ENCODE results near the gene CACNA1C.

CACNA1C gene

DNA sequence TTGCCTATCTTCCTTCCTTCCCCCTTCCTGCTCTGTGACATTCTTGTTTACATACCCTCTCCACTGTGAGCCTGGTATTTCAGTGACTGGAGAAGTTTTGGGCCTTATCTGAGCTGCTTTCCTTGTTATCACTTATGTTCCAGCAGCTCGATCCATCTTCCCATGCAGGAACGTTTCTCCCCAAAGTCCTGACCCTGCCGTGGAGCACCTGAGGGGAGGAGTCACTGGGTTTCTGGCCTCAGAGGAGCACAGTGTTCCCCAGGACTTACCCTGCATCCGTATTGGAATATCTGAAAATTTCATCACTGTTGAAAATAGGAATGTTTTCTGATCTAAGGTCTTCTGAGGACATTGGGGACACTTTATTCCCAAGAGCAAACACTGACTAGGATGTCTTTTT, 141.8 kb downstream of the CACNA1C start:
- ATAC-seq (ENCODE audit: low read depth) (no peak), DNase-seq (ENCODE audit: low spot score) (no peak)
- H3K27ac ChIP-seq (ENCODE audit: poor library complexity, severe bottlenecking), result no peak overlapping the region
- H3K9me3 ChIP-seq (ENCODE audit: severe bottlenecking), result no peaks in the 10 kb centered on the region
- no peaks in the 10 kb centered on the region for H3K36me3 ChIP-seq (ENCODE audit: low read depth)
- TF ChIP-seq, protein P1, sequence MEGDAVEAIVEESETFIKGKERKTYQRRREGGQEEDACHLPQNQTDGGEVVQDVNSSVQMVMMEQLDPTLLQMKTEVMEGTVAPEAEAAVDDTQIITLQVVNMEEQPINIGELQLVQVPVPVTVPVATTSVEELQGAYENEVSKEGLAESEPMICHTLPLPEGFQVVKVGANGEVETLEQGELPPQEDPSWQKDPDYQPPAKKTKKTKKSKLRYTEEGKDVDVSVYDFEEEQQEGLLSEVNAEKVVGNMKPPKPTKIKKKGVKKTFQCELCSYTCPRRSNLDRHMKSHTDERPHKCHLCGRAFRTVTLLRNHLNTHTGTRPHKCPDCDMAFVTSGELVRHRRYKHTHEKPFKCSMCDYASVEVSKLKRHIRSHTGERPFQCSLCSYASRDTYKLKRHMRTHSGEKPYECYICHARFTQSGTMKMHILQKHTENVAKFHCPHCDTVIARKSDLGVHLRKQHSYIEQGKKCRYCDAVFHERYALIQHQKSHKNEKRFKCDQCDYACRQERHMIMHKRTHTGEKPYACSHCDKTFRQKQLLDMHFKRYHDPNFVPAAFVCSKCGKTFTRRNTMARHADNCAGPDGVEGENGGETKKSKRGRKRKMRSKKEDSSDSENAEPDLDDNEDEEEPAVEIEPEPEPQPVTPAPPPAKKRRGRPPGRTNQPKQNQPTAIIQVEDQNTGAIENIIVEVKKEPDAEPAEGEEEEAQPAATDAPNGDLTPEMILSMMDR (IDR thresholded peaks at IDR 0.05; ENCODE audit: poor library complexity, severe bottlenecking), result no peak
- H3K4me3 ChIP-seq (ENCODE audit: severe bottlenecking), result no peak overlapping the region
- peaks cover 6% of the 10 kb centered on the region for H3K4me1 ChIP-seq (ENCODE audit: insufficient read depth, poor library complexity, severe bottlenecking)
- peaks cover 3% of the 10 kb centered on the region for H3K27me3 ChIP-seq (ENCODE audit: insufficient read depth, poor library complexity, severe bottlenecking)

DNA sequence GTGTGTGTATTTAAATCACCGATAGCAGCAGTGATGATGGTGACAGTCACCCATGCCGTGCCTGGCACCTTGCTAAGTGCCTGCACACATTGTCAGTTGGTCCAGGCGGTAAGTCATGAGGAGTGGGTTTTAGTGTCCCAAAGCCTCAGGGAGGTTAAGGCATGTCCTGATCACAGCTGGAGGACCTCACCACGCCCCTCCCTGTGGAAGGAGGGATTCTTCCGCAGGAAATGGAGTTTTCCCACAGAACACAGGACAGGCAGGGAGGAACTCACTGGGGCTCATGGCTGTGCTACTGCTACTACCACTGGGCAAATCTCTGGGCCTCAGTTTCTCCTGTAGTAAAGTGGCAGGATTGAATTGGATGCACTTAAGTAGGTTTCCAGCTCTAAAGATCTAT, 142.3 kb downstream of the CACNA1C start:
- Histone ChIP-seq H3K9me3 (ENCODE audit: severe bottlenecking) (no peaks in the 10 kb centered on the region), H3K36me3 (ENCODE audit: low read depth) (no peaks in the 10 kb centered on the region), H3K4me1 (ENCODE audit: insufficient read depth, poor library complexity, severe bottlenecking) (peaks cover 6% of the 10 kb centered on the region), H3K4me3 (ENCODE audit: severe bottlenecking) (no peak overlapping the region), H3K27ac (ENCODE audit: poor library complexity, severe bottlenecking) (no peak overlapping the region), H3K27me3 (ENCODE audit: insufficient read depth, poor library complexity, severe bottlenecking) (peaks cover 3% of the 10 kb centered on the region)
- no peak for DNase-seq (ENCODE audit: low spot score)
- TF ChIP-seq, protein P1 (IDR thresholded peaks at IDR 0.05; ENCODE audit: poor library complexity, severe bottlenecking), result no peak
- no peak for ATAC-seq (ENCODE audit: low read depth)

DNA sequence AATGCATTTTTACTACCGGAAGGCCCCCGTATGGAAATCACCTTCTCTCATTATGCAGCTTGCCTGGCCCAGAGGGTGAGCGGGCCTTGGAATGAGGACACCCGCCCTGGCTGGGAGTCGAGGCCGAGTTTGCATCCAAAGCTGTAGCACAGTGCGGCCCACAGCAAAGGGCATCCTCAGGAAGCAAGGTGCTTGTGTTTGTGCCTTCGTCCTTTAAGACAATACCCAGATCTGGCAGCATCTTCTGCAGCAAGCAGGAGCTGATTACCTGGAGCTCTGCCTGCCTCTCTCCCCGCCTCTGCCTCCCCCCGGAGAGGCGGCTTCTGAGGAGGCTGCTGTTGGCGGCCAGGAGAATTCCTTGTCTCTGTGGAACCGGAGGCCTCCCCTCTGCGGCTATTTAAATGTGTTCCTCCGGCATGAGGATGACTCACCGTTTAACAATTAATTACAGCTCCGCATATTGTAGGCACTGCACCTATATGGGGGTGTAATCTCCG, 145.3 kb downstream of the CACNA1C start:
- Histone ChIP-seq H3K27ac (ENCODE audit: poor library complexity, severe bottlenecking) (no peak overlapping the region), H3K27me3 (ENCODE audit: insufficient read depth, poor library complexity, severe bottlenecking) (peaks cover 3% of the 10 kb centered on the region), H3K4me3 (ENCODE audit: severe bottlenecking) (no peak overlapping the region), H3K36me3 (ENCODE audit: low read depth) (no peaks in the 10 kb centered on the region), H3K4me1 (ENCODE audit: insufficient read depth, poor library complexity, severe bottlenecking) (peaks cover 6% of the 10 kb centered on the region), H3K9me3 (ENCODE audit: severe bottlenecking) (no peaks in the 10 kb centered on the region)
- TF ChIP-seq, protein P1 (IDR thresholded peaks at IDR 0.05; ENCODE audit: poor library complexity, severe bottlenecking), result no peak
- ATAC-seq (ENCODE audit: low read depth) (peak; percentile 89), DNase-seq (ENCODE audit: low spot score) (no peak)

DNA sequence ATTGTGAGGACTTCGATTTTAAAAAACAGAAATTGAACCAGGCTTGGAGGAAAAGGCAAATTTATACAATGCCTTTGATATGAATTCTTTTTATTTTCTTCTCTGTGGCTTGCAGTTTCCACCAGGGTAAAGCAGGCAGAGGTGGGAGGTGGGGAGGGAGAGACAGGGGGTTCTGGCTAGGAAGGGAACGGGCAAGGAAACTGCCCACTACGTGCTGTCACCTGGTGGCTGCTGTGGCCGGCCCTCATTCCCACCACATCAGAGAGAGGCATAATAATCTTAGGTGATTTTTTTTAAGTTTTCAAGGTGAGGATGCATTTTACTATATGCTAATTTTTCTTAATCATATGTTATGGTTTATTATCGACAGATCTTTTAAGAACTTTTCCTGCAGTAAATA, 145.8 kb downstream of the CACNA1C start:
- H3K4me3 ChIP-seq (ENCODE audit: severe bottlenecking), result no peak overlapping the region
- H3K27ac ChIP-seq (ENCODE audit: poor library complexity, severe bottlenecking), result no peak overlapping the region
- H3K4me1 ChIP-seq (ENCODE audit: insufficient read depth, poor library complexity, severe bottlenecking), result peaks cover 6% of the 10 kb centered on the region
- H3K9me3 ChIP-seq (ENCODE audit: severe bottlenecking), result no peaks in the 10 kb centered on the region
- TF ChIP-seq, protein P1 (IDR thresholded peaks at IDR 0.05; ENCODE audit: poor library complexity, severe bottlenecking), result no peak
- DNase-seq (ENCODE audit: low spot score) (no peak), ATAC-seq (ENCODE audit: low read depth) (no peak)
- H3K36me3 ChIP-seq (ENCODE audit: low read depth), result no peaks in the 10 kb centered on the region
- peaks cover 3% of the 10 kb centered on the region for H3K27me3 ChIP-seq (ENCODE audit: insufficient read depth, poor library complexity, severe bottlenecking)

DNA sequence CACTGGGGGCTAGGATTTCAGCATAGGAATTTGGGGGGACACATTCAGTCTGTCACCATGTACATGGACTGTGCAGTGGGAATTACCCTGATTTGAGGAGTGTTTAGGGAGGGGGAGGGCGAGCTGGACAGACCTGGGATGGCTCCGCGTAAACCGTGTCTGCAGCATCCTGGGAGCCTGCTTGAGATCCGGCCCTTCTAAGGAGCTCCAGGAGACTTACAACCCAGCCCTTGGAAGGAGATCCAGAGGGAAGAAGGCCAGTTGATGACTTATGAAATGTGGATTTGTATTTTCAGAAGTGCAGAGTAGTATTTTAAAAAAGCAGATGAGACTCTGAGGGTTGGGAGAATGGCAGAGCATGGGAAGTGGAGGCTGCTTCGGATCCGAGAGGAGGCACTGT, 153.2 kb downstream of the CACNA1C start:
- Histone ChIP-seq H3K27ac (ENCODE audit: poor library complexity, severe bottlenecking) (no peak overlapping the region), H3K4me1 (ENCODE audit: insufficient read depth, poor library complexity, severe bottlenecking) (no peaks in the 10 kb centered on the region), H3K27me3 (ENCODE audit: insufficient read depth, poor library complexity, severe bottlenecking) (peaks cover 34% of the 10 kb centered on the region), H3K9me3 (ENCODE audit: severe bottlenecking) (no peaks in the 10 kb centered on the region), H3K36me3 (ENCODE audit: low read depth) (no peaks in the 10 kb centered on the region), H3K4me3 (ENCODE audit: severe bottlenecking) (no peak overlapping the region)
- DNase-seq (ENCODE audit: low spot score) (no peak), ATAC-seq (ENCODE audit: low read depth) (no peak)
- TF ChIP-seq, protein P1 (IDR thresholded peaks at IDR 0.05; ENCODE audit: poor library complexity, severe bottlenecking), result no peak

Measured in RWPE2 (cell line).